K562 (cell line): ENCODE measurements around the gene RBMX. TPM values are rescaled to one million over a fixed set of nuclear protein-coding genes. Genes with fewer than 3 reads are reported as not detected.

Experiments used
- ATF4 ChIP-seq: fragments of 450-650 bp; formaldehyde crosslinking; IDR thresholded peaks from 2 replicates; pipeline ENCODE4 v1.4.0; 2022; ENCODE audit warnings: mild to moderate bottlenecking, moderate library complexity
- CBFA2T2 ChIP-seq: fragments of 450-650 bp; conservative IDR thresholded peaks from 2 replicates; pipeline ENCODE4 v1.6.1; 2017; ENCODE audit warnings: mild to moderate bottlenecking
- CTBP1 ChIP-seq: fragments of 450-650 bp; IDR thresholded peaks from 2 replicates; pipeline ENCODE4 v1.6.1; 2016; ENCODE audit warnings: borderline replicate concordance
- ELF2 ChIP-seq: fragments of 250-450 bp; sonication (Bioruptor Pico); IDR thresholded peaks from 2 replicates; pipeline ENCODE4 v1.5.0; 2021; ENCODE audit warnings: mild to moderate bottlenecking
- GABPB1 ChIP-seq: sonication (generic); formaldehyde crosslinking; IDR thresholded peaks from 2 replicates; pipeline ENCODE4 v1.8.0; 2022; ENCODE audit warnings: mild to moderate bottlenecking, missing genetic modification reagents
- HDAC1 ChIP-seq, 2 experiments: fragments of 450-650 bp; IDR thresholded peaks; 2 replicates each; pipeline ENCODE4 v1.6.1; 2016 to 2017; ENCODE audit warnings: inconsistent platforms in 1 of 2, mild to moderate bottlenecking in 1 of 2, moderate library complexity in 1 of 2
- KAT7 ChIP-seq: sonication (generic); formaldehyde crosslinking; IDR thresholded peaks from 2 replicates; pipeline ENCODE4 v1.8.0; 2022; ENCODE audit warnings: missing genetic modification reagents, mild to moderate bottlenecking, borderline replicate concordance
- SMAD4 ChIP-seq: fragments of 250-450 bp; sonication (Bioruptor Pico); conservative IDR thresholded peaks from 2 replicates; pipeline ENCODE4 v1.8.0; 2021; ENCODE audit warnings: inconsistent platforms, mild to moderate bottlenecking, moderate library complexity
- ZBTB17 ChIP-seq: fragments of 450-650 bp; formaldehyde crosslinking; IDR thresholded peaks from 2 replicates; pipeline ENCODE4 v1.4.0; 2020; ENCODE audit warnings: mild to moderate bottlenecking
- ZBTB9 ChIP-seq: fragments of 450-650 bp; formaldehyde crosslinking; IDR thresholded peaks from 2 replicates; pipeline ENCODE4 v1.4.0; 2020; ENCODE audit warnings: mild to moderate bottlenecking, moderate library complexity
- ZNF3 ChIP-seq: fragments of 250-450 bp; sonication (Bioruptor Pico); IDR thresholded peaks from 2 replicates; pipeline ENCODE4 v1.5.0; 2021; ENCODE audit warnings: mild to moderate bottlenecking, moderate library complexity
- ZNF561 ChIP-seq: fragments of 450-650 bp; formaldehyde crosslinking; conservative IDR thresholded peaks from 2 replicates; pipeline ENCODE4 v1.4.0; 2020; ENCODE audit warnings: mild to moderate bottlenecking, moderate library complexity
- polyA plus RNA-seq, 8 experiments: library from polyadenylated mRNA; depleted of rRNA in 4 of 8; stranded (reverse) in 5 of 8; unstranded in 3 of 8; fragments of >200 nt; fragmentation: Nextera tagmentation in 2 of 8; fragmentation: Illumina TruSeq in 1 of 8; extraction: Ambion mirVana in 2 of 8; extraction: Trizol in 1 of 8; gene quantifications; 2 replicates each; pipeline versions ENCODE4 v1.2.1 to v1.2.3, GENCODE V29; 2011 to 2014; ENCODE audit warnings: inconsistent platforms in 1 of 8, missing spikeins in 1 of 8
- total RNA-seq, 7 experiments: library from RNA; depleted of rRNA in 6 of 7; stranded (reverse); fragments of >200 nt in 6 of 7; fragmentation: Illumina TruSeq in 2 of 7; extraction: Trizol in 2 of 7; gene quantifications; 2 replicates each; pipeline versions ENCODE4 v1.2.1 to v1.2.3, GENCODE V29; 2011 to 2021; ENCODE audit warnings: low replicate concordance in 1 of 7

Gene RBMX
- total and polyA plus RNA-seq, 9 of the 15 experiments (the other 6 are each of a cell fraction or from before 2014, with no cell fraction given), result 405 to 671 (median 540) TPM

GRCh38 chrX:136880003-136880451 is 498 bp downstream of the RBMX start (continued):
- TF ChIP-seq ZBTB9 (CRISPR knock-in tag) (peak; percentile 14; the same call in 1 of the 2 replicates), CBFA2T2 (no peak), ZNF561 (CRISPR knock-in tag) (no peak), HDAC1 (IDR thresholded peaks at IDR 0.05) (no peak), ELF2 (no peak), CTBP1 (no peak), KAT7 (CRISPR knock-in tag) (peak; percentile 90; the same call in 1 of the 2 replicates), GABPB1 (CRISPR knock-in tag) (peak; percentile 57; the same call in 1 of the 2 replicates), ATF4 (CRISPR knock-in tag) (0 out of 2 replicates have a peak, but pooled peaks have one; percentile 5), ZNF3 (CRISPR knock-in tag) (no peak), SMAD4 (CRISPR knock-in tag) (no peak), ZBTB17 (CRISPR knock-in tag) (no peak)
